ENCODE data around the gene SDHAF2.
"Not testable (repeated sequence)": the region's sequence is repeated elsewhere in the genome, so short reads cannot be mapped to it uniquely, and the experiment has no call there.

SDHAF2 gene

GRCh38 chr11:61429691-61430582 is at the start of gene SDHAF2, which contains the start of gene CPSF7:
TSS of gene SDHAF2 (plus strand) at chr11:61430124. CDS start at chr11:61430147, 23 bp downstream.
TSS of gene CPSF7 (minus strand) at chr11:61429975. CDS start at chr11:61429235, 740 bp downstream.
- peak; percentile 99 for DNase-seq (ENCODE audit: low read depth)

GRCh38 chr11:61380884-61381283 is 49.0 kb upstream of the SDHAF2 start:
- DNase-seq (ENCODE audit: low read depth) = no peak

- DNase-seq (ENCODE audit: low read depth) = not testable (repeated sequence)
These were observed 46.1 kb upstream of the SDHAF2 start for GRCh38 chr11:61383859-61384258.

GRCh38 chr11:61384271-61385242 is 45.4 kb upstream of the SDHAF2 start:
- no peak for DNase-seq (ENCODE audit: low read depth)

GRCh38 chr11:61390161-61390560 is 39.8 kb upstream of the SDHAF2 start:
- DNase-seq (ENCODE audit: low read depth) = no peak

- no peak for DNase-seq (ENCODE audit: low read depth)
These were observed 36.8 kb upstream of the SDHAF2 start for GRCh38 chr11:61392981-61393595.

GRCh38 chr11:61401173-61401572 is 28.8 kb upstream of the SDHAF2 start:
- no peak for DNase-seq (ENCODE audit: low read depth)

GRCh38 chr11:61401573-61401972 is 28.4 kb upstream of the SDHAF2 start:
- DNase-seq (ENCODE audit: low read depth) = no peak

GRCh38 chr11:61403658-61404057 is 26.3 kb upstream of the SDHAF2 start:
- DNase-seq (ENCODE audit: low read depth) = no peak

- DNase-seq (ENCODE audit: low read depth) = no peak
These were observed 25.8 kb upstream of the SDHAF2 start for GRCh38 chr11:61404103-61404502.

GRCh38 chr11:61404641-61405040 is 25.3 kb upstream of the SDHAF2 start:
- no peak for DNase-seq (ENCODE audit: low read depth)

GRCh38 chr11:61406067-61406466 is 23.9 kb upstream of the SDHAF2 start:
- no peak for DNase-seq (ENCODE audit: low read depth)

GRCh38 chr11:61406991-61407728 is 22.8 kb upstream of the SDHAF2 start:
- no peak for DNase-seq (ENCODE audit: low read depth)

GRCh38 chr11:61411589-61411988 is 18.3 kb upstream of the SDHAF2 start:
- DNase-seq (ENCODE audit: low read depth) = no peak

GRCh38 chr11:61413496-61413895 is 16.4 kb upstream of the SDHAF2 start:
- no peak for DNase-seq (ENCODE audit: low read depth)

GRCh38 chr11:61414547-61414946 is 15.4 kb upstream of the SDHAF2 start:
- no peak for DNase-seq (ENCODE audit: low read depth)

GRCh38 chr11:61415381-61415780 is 14.5 kb upstream of the SDHAF2 start:
- DNase-seq (ENCODE audit: low read depth) = no peak

GRCh38 chr11:61416941-61417340 is 13.0 kb upstream of the SDHAF2 start:
- DNase-seq (ENCODE audit: low read depth) = no peak

- no peak for DNase-seq (ENCODE audit: low read depth)
These were observed 12.3 kb upstream of the SDHAF2 start for GRCh38 chr11:61417670-61418069.

- no peak for DNase-seq (ENCODE audit: low read depth)
These were observed 11.8 kb upstream of the SDHAF2 start for GRCh38 chr11:61418136-61418535.

- no peak for DNase-seq (ENCODE audit: low read depth)
These were observed 7.7 kb upstream of the SDHAF2 start for GRCh38 chr11:61422226-61422625.

Data from activated T-cell treated with anti-CD3 and anti-CD28 coated beads for 48 hours (primary cell).